Measurements from ENCODE around the gene SRSF2. TPM values are rescaled to one million over a fixed set of nuclear protein-coding genes. Genes with fewer than 3 reads are reported as not detected.
"Not testable (repeated sequence)": the region's sequence is repeated elsewhere in the genome, so short reads cannot be mapped to it uniquely, and the experiment has no call there.

SRSF2 gene
- total RNA-seq, 1 donor from 2014 or later, result 154 TPM

GRCh38 chr17:76740329-76741118 lies 3.4 kb upstream of the SRSF2 start:
- intact Hi-C loops (cut with DNase I), result no loop called here
- ATAC-seq, result no peak
- no peak for DNase-seq (ENCODE audit: low spot score)

GRCh38 chr17:76739568-76740115 lies 2.5 kb upstream of the SRSF2 start:
- intact Hi-C loops (cut with DNase I); DNase-seq (ENCODE audit: low spot score); ATAC-seq: not testable (repeated sequence)

- intact Hi-C loops (cut with DNase I), result no loop called here
- ATAC-seq (no peak), DNase-seq (ENCODE audit: low spot score) (no peak)
Observed at GRCh38 chr17:76738468-76738850, 1.3 kb upstream of the SRSF2 start.

GRCh38 chr17:76737676-76738467 lies 741 bp upstream of the SRSF2 start, which contains the start of gene MFSD11:
Gene MFSD11 (plus strand): TSS chr17:76738119. CDS start chr17:76738353, 234 bp downstream.
- intact Hi-C loops (cut with DNase I), result no loop called here
- peak; percentile 91 for ATAC-seq
- peak; percentile 95 for DNase-seq (ENCODE audit: low spot score)

GRCh38 chr17:76736349-76737081 lies 616 bp downstream of the SRSF2 start:
- intact Hi-C loops (cut with DNase I), result no loop called here
- ATAC-seq (peak; percentile 21), DNase-seq (ENCODE audit: low spot score) (peak; percentile 85)

- ATAC-seq (no peak), DNase-seq (ENCODE audit: low spot score) (no peak)
- intact Hi-C loops (cut with DNase I), result no loop called here
Observed at GRCh38 chr17:76735586-76736348, 1.4 kb downstream of the SRSF2 start.

- DNase-seq (ENCODE audit: low spot score) (no peak), ATAC-seq (no peak)
- intact Hi-C loops (cut with DNase I), result no loop called here
Observed at GRCh38 chr17:76735006-76735405, 2.1 kb downstream of the SRSF2 start.

- DNase-seq (ENCODE audit: low spot score), result no peak
- intact Hi-C loops (cut with DNase I), result no loop called here
- no peak for ATAC-seq
Observed at GRCh38 chr17:76734080-76734840, 2.9 kb downstream of the SRSF2 start.

- no peak for ATAC-seq
- DNase-seq (ENCODE audit: low spot score), result no peak
- intact Hi-C loops (cut with DNase I), result no loop called here
Observed at GRCh38 chr17:76733618-76733957, 3.5 kb downstream of the SRSF2 start.

- no peak for ATAC-seq
- intact Hi-C loops (cut with DNase I), result no loop called here
- no peak for DNase-seq (ENCODE audit: low spot score)
Observed at GRCh38 chr17:76732734-76733617, 4.2 kb downstream of the SRSF2 start.

- DNase-seq (ENCODE audit: low spot score); ATAC-seq; intact Hi-C loops (cut with DNase I): not testable (repeated sequence)
Observed at GRCh38 chr17:76731800-76732733, 5.1 kb downstream of the SRSF2 start.

GRCh38 chr17:76727745-76728456 lies 9.2 kb downstream of the SRSF2 start:
- intact Hi-C loops (cut with DNase I), result no loop called here
- DNase-seq (ENCODE audit: low spot score) (no peak), ATAC-seq (no peak)

- intact Hi-C loops (cut with DNase I), result no loop called here
- ATAC-seq, result peak; percentile 75
- peak; percentile 93 for DNase-seq (ENCODE audit: low spot score)
Observed at GRCh38 chr17:76726776-76727718, 10.1 kb downstream of the SRSF2 start, which contains the start of gene METTL23. Gene METTL23 (plus strand): TSS chr17:76726839. CDS start chr17:76729711, 2,872 bp downstream.

- intact Hi-C loops (cut with DNase I), result no loop called here
- peak; percentile 97 for ATAC-seq
- peak; percentile 97 for DNase-seq (ENCODE audit: low spot score)
Observed at GRCh38 chr17:76726231-76726775, 10.8 kb downstream of the SRSF2 start, which contains the start of gene JMJD6. Gene JMJD6 (minus strand): TSS chr17:76726606. CDS start chr17:76726475, 131 bp downstream.
